ENCODE measurements around the gene NOS1AP. TPM values are rescaled to one million over a fixed set of nuclear protein-coding genes. Genes with fewer than 3 reads are reported as not detected.

NOS1AP gene
- polyA plus RNA-seq, 3 donors = 0.12 TPM; not detected in 2

DNA sequence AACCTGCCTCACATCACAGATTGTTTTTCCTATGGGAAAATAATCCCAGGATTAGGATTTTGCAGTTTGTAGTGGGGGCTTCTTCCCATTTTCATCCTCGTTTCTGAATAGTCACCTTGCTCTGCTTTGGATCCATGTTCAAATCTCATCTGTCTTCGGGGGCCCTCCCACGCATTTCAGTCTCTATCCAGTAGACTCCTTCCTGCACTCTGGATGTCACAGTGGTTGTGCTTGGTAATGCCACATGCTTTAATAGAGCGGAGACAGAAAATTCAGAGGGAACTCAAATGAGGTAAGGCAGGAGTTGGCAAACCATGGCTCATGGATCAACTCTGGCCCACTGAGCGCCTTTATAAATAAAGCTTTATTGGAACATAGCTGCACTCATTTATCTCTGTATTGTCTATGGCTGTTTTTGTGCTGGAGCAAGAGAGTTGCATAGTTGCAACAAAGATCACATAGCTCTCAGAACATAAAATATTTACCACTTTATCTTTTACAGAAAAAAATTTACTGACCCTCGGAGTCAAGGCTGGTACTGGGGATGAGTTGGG lies 206.2 kb downstream of the NOS1AP start:
- no peak overlapping the region for H3K4me2 ChIP-seq (replicated peaks; ENCODE audit: extremely low read depth, low read length, poor library complexity, severe bottlenecking)
- H3K4me1 ChIP-seq (ENCODE audit: control insufficient read depth in 1 of 2, insufficient read depth in 2 of 2, low read length in 2 of 2) = no peaks in the 10 kb centered on the region
- intact Hi-C loops (cut with micrococcal nuclease) = loop anchor here (2.0 to 5.0 kb wide), 2 partner anchors 218 to 219 kb away; no protein-coding TSS in a partner anchor
- Mint-ChIP-seq H3K4me3 (no peak overlapping the region), H3K9me3 (no peaks in the 10 kb centered on the region), H3K36me3 (no peaks in the 10 kb centered on the region), H3K27me3 (ENCODE audit: low read depth in 3 of 3) (peaks cover 0 to 6% (median 0%) of the 10 kb centered on the region in 3 donors), H3K4me1 (peaks cover 12% of the 10 kb centered on the region), H3K27ac (peak overlapping the region in 2 of 7 donors; percentile 5 to 31)
- H3K36me3 ChIP-seq (replicated peaks in 1 of 2; ENCODE audit: control insufficient read depth in 1 of 2, insufficient read depth in 2 of 2, low read length in 2 of 2) = no peaks in the 10 kb centered on the region
- H3K79me2 ChIP-seq (ENCODE audit: insufficient read depth, low read length) = no peaks in the 10 kb centered on the region
- no peaks in the 10 kb centered on the region for H3K27me3 ChIP-seq (ENCODE audit: control insufficient read depth in 2 of 2, insufficient read depth in 2 of 2, low read length in 2 of 2)
- 100% methylated on average over 2 of the region's 6 CpGs for WGBS (ENCODE audit: insufficient coverage)
- no peak overlapping the region for H2AFZ ChIP-seq (ENCODE audit: insufficient read depth, low read depth, low read length, poor library complexity, severe bottlenecking)
- H3K4me3 ChIP-seq (replicated peaks in 1 of 3; ENCODE audit: low read depth in 2 of 3, low read length in 3 of 3) = no peak overlapping the region
- H4K20me1 ChIP-seq (ENCODE audit: insufficient read depth, low read length) = no peaks in the 10 kb centered on the region
- TF ChIP-seq, protein P1, sequence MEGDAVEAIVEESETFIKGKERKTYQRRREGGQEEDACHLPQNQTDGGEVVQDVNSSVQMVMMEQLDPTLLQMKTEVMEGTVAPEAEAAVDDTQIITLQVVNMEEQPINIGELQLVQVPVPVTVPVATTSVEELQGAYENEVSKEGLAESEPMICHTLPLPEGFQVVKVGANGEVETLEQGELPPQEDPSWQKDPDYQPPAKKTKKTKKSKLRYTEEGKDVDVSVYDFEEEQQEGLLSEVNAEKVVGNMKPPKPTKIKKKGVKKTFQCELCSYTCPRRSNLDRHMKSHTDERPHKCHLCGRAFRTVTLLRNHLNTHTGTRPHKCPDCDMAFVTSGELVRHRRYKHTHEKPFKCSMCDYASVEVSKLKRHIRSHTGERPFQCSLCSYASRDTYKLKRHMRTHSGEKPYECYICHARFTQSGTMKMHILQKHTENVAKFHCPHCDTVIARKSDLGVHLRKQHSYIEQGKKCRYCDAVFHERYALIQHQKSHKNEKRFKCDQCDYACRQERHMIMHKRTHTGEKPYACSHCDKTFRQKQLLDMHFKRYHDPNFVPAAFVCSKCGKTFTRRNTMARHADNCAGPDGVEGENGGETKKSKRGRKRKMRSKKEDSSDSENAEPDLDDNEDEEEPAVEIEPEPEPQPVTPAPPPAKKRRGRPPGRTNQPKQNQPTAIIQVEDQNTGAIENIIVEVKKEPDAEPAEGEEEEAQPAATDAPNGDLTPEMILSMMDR (IDR thresholded peaks at IDR 0.05) = no peak
- H3K27ac ChIP-seq (ENCODE audit: low read depth in 1 of 2, low read length in 2 of 2) = no peak overlapping the region
- H3K9me3 ChIP-seq (replicated peaks in 1 of 2; ENCODE audit: control insufficient read depth in 1 of 2, insufficient read depth in 1 of 2, low read length in 2 of 2) = no peaks in the 10 kb centered on the region
- no peak for DNase-seq
- no peak overlapping the region for H3K9ac ChIP-seq (ENCODE audit: insufficient read depth, low read length, poor library complexity, severe bottlenecking)

GRCh38 chr1:162276493-162276892 lies 207.0 kb downstream of the NOS1AP start:
- Histone ChIP-seq H2AFZ (ENCODE audit: insufficient read depth, low read depth, low read length, poor library complexity, severe bottlenecking) (no peak overlapping the region), H3K9ac (ENCODE audit: insufficient read depth, low read length, poor library complexity, severe bottlenecking) (no peak overlapping the region), H3K27ac (ENCODE audit: low read depth in 1 of 2, low read length in 2 of 2) (no peak overlapping the region), H3K4me2 (replicated peaks; ENCODE audit: extremely low read depth, low read length, poor library complexity, severe bottlenecking) (no peak overlapping the region), H3K36me3 (replicated peaks in 1 of 2; ENCODE audit: control insufficient read depth in 1 of 2, insufficient read depth in 2 of 2, low read length in 2 of 2) (no peaks in the 10 kb centered on the region), H4K20me1 (ENCODE audit: insufficient read depth, low read length) (no peaks in the 10 kb centered on the region), H3K27me3 (ENCODE audit: control insufficient read depth in 2 of 2, insufficient read depth in 2 of 2, low read length in 2 of 2) (no peaks in the 10 kb centered on the region), H3K79me2 (ENCODE audit: insufficient read depth, low read length) (no peaks in the 10 kb centered on the region), H3K4me3 (replicated peaks in 1 of 3; ENCODE audit: low read depth in 2 of 3, low read length in 3 of 3) (no peak overlapping the region), H3K9me3 (replicated peaks in 1 of 2; ENCODE audit: control insufficient read depth in 1 of 2, insufficient read depth in 1 of 2, low read length in 2 of 2) (no peaks in the 10 kb centered on the region), H3K4me1 (ENCODE audit: control insufficient read depth in 1 of 2, insufficient read depth in 2 of 2, low read length in 2 of 2) (no peaks in the 10 kb centered on the region)
- no CpG with 5 or more reads among the region's 1 CpG for WGBS (ENCODE audit: insufficient coverage)
- peak; percentile 8 to 47 (median 27) for DNase-seq
- Mint-ChIP-seq H3K9me3 (no peaks in the 10 kb centered on the region), H3K4me3 (no peak overlapping the region), H3K27ac (no peak overlapping the region), H3K27me3 (ENCODE audit: low read depth in 3 of 3) (peaks cover 0 to 6% (median 0%) of the 10 kb centered on the region in 3 donors), H3K4me1 (peaks cover 12% of the 10 kb centered on the region), H3K36me3 (no peaks in the 10 kb centered on the region)
- intact Hi-C loops (cut with micrococcal nuclease) = loop anchor here (2.0 to 5.0 kb wide), 2 partner anchors 219 to 220 kb away; no protein-coding TSS in a partner anchor
- TF ChIP-seq, protein P1 (IDR thresholded peaks at IDR 0.05) = peak; percentile 55
